Astrocyte (in vitro differentiated cells and primary cell): ENCODE results near the gene DNAH14.

Experiments
- EZH2 ChIP-seq: IDR thresholded peaks from 2 replicates; pipeline ENCODE4 v1.6.1; 2012; ENCODE audit warnings: mild to moderate bottlenecking, low read length, inconsistent platforms; ENCODE audit not compliant: insufficient read depth
- TF ChIP-seq, protein P1 (sequence below): IDR thresholded peaks from 2 replicates; pipeline ENCODE4 v1.5.1; 2011; ENCODE audit warnings: low read depth, mild to moderate bottlenecking, inconsistent platforms, low read length, moderate library complexity; ENCODE audit not compliant: insufficient read depth

DNA sequence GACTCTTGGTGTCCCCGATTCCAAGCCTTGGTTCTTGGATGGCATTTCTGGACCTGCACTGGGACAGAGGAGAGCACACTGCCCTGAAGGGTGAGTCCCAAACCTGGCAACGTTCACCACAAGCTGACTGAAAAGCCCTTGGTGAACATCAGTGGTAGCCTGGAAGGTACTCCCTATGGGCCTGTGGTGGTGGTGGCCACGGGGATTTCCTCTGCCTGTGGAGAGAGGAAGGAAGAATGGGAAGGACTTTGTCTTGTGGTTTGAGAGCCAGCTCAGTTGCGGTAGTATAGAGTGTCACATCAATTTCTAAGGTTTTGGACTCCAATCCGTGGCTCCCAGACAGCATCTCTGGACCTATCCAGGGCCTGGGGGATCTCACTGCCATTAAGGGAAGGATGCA is 50.7 kb downstream of the DNAH14 start:
- TF ChIP-seq, protein P1, sequence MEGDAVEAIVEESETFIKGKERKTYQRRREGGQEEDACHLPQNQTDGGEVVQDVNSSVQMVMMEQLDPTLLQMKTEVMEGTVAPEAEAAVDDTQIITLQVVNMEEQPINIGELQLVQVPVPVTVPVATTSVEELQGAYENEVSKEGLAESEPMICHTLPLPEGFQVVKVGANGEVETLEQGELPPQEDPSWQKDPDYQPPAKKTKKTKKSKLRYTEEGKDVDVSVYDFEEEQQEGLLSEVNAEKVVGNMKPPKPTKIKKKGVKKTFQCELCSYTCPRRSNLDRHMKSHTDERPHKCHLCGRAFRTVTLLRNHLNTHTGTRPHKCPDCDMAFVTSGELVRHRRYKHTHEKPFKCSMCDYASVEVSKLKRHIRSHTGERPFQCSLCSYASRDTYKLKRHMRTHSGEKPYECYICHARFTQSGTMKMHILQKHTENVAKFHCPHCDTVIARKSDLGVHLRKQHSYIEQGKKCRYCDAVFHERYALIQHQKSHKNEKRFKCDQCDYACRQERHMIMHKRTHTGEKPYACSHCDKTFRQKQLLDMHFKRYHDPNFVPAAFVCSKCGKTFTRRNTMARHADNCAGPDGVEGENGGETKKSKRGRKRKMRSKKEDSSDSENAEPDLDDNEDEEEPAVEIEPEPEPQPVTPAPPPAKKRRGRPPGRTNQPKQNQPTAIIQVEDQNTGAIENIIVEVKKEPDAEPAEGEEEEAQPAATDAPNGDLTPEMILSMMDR, result no peak
- TF ChIP-seq EZH2, result no peak
